Posterior vena cava (tissue), 2 donors: ENCODE data around the gene MYOG. TPM values are rescaled to one million over a fixed set of nuclear protein-coding genes. Genes with fewer than 3 reads are reported as not detected.

Source experiments
- DNase-seq: peaks from one replicate; pipeline ENCODE4 v3.0.0-alpha.2; 2020; ENCODE audit warnings: low spot score
- intact Hi-C, 2 donors: fragments of 100-400 bp; cut with DNase I; formaldehyde crosslinking; loops; one replicate each; pipeline versions ENCODE4 v1.14.1 to v1.14.2; 2022 to 2023
- long read RNA-seq, 2 donors: library from polyadenylated mRNA; unstranded; transcript quantifications; one replicate each; pipeline ENCODE4 v2.0.0, GENCODE V29; 2020 to 2021
- total RNA-seq, 2 donors: library from RNA; stranded (reverse); fragmentation: NEBNext Ultra II Directional; extraction: Animal tissue kit (Norgen Biotek cat#: 25700); gene quantifications; one replicate each; pipeline ENCODE4 v1.2.1, GENCODE V29; 2021
- donor health status: DM: yes; HTN: yes; CAD: no.
- donor health status: DM: yes; HTN: yes; CAD: no.

The MYOG gene
- total RNA-seq: not detected
- long read RNA-seq, donor 1: 0 reads
- long read RNA-seq, donor 2: 0 reads

GRCh38 chr1:203085528-203086406 is at the start of gene MYOG:
MYOG (minus strand) TSS chr1:203086012; CDS start chr1:203085961, 51 bp downstream.
- no peak for DNase-seq
- intact Hi-C loops: no loop called here

- DNase-seq: no peak
- intact Hi-C loops: loop anchor here in 1 of 2 donors (2.0 kb wide), 1 partner anchor 65 kb away; no protein-coding TSS in a partner anchor
Measured at GRCh38 chr1:203133970-203134725, 48.3 kb upstream of the MYOG start.

GRCh38 chr1:203131548-203132200 is 45.9 kb upstream of the MYOG start:
- intact Hi-C loops: loop anchor here in 1 of 2 donors (2.0 kb wide), 1 partner anchor 63 kb away; no protein-coding TSS in a partner anchor
- peak; percentile 47 for DNase-seq

GRCh38 chr1:203130358-203130985 is 44.7 kb upstream of the MYOG start:
- intact Hi-C loops: no loop called here
- DNase-seq: peak; percentile 50

- intact Hi-C loops: loop anchor here in 1 of 2 donors (5.0 kb wide), 1 partner anchor 1702 kb away; no protein-coding TSS in a partner anchor
- DNase-seq: peak; percentile 37
Measured at GRCh38 chr1:203129501-203130231, 43.9 kb upstream of the MYOG start.

- intact Hi-C loops: loop anchor here in 1 of 2 donors (5.0 kb wide), 1 partner anchor 1702 kb away; no protein-coding TSS in a partner anchor
- peak; percentile 65 for DNase-seq
Measured at GRCh38 chr1:203128716-203129500, 43.1 kb upstream of the MYOG start.

GRCh38 chr1:203128431-203128715 is 42.6 kb upstream of the MYOG start:
- intact Hi-C loops: loop anchor here in 1 of 2 donors (5.0 kb wide), 1 partner anchor 1701 kb away; no protein-coding TSS in a partner anchor
- peak; percentile 50 for DNase-seq

GRCh38 chr1:203127666-203128430 is 42.0 kb upstream of the MYOG start, which contains the start of gene ADORA1:
ADORA1 (plus strand) TSS chr1:203127726; CDS start chr1:203128842, 1,116 bp downstream.
- DNase-seq: peak; percentile 87
- intact Hi-C loops: loop anchor here in 1 of 2 donors (5.0 kb wide), 1 partner anchor 1701 kb away; no protein-coding TSS in a partner anchor

- no peak for DNase-seq
- intact Hi-C loops: loop anchor here in 1 of 2 donors (5.0 kb wide), 1 partner anchor 1700 kb away; no protein-coding TSS in a partner anchor
Measured at GRCh38 chr1:203126866-203127665, 41.3 kb upstream of the MYOG start.

- intact Hi-C loops: loop anchor here in 1 of 2 donors (5.0 kb wide), 1 partner anchor 1699 kb away; no protein-coding TSS in a partner anchor
- no peak for DNase-seq
Measured at GRCh38 chr1:203126151-203126865, 40.5 kb upstream of the MYOG start.

- intact Hi-C loops: loop anchor here in 1 of 2 donors (5.0 kb wide), 1 partner anchor 1697 kb away; no protein-coding TSS in a partner anchor
- DNase-seq: no peak
Measured at GRCh38 chr1:203124546-203125317, 38.9 kb upstream of the MYOG start.

- DNase-seq: no peak
- intact Hi-C loops: no loop called here
Measured at GRCh38 chr1:203124011-203124410, 38.2 kb upstream of the MYOG start.

GRCh38 chr1:203122159-203122558 is 36.3 kb upstream of the MYOG start:
- no peak for DNase-seq
- intact Hi-C loops: no loop called here
